Panc1 (cell line): ENCODE results near the gene CBX7. TPM values are rescaled to one million over a fixed set of nuclear protein-coding genes. Genes with fewer than 3 reads are reported as not detected.
A peak's percentile ranks its signal among the peaks of the same experiment; 100 is the strongest.

Experiments
- ATAC-seq: fragments of 200-7000 bp; cut with Tn5 transposase; 2 replicates; pipeline ENCODE4 v1.9.1; 2020; ENCODE audit warnings: mild to moderate bottlenecking, moderate library complexity
- Bru-seq: library from RNA; stranded (reverse); fragments of 400-500 nt; gene quantifications from one replicate; lab custom pipeline; 2021; lab: Mats Ljungman, UMichigan
- BruChase-seq, 2 experiments: library from RNA; stranded (reverse); fragments of 400-500 nt; gene quantifications; one replicate each; lab custom pipeline; 2021; lab: Mats Ljungman, UMichigan
- BruUV-seq: library from RNA; stranded (reverse); fragments of 400-500 nt; replicated peaks from 2 replicates; lab custom pipeline; 2021; lab: Mats Ljungman, UMichigan
- CTCF ChIA-PET: fragments of 300-600 bp; sonication (Branson Sonifier 250); formaldehyde crosslinking; loops from one replicate; lab custom pipeline; 2022; ENCODE audit warnings: antibody characterized with exemption; lab: Charles Lee
- POLR2A ChIA-PET: fragments of 300-600 bp; sonication (Branson Sonifier 250); formaldehyde crosslinking; loops from one replicate; lab custom pipeline; 2022; ENCODE audit warnings: antibody characterized with exemption; lab: Charles Lee
- DNase-seq: peaks from one replicate; pipeline ENCODE4 v3.0.0-alpha.2; 2010; ENCODE audit warnings: low read depth, low spot score
- H3K27ac ChIP-seq: 2 replicates; pipeline ENCODE4 v1.5.1; 2011; ENCODE audit warnings: mild to moderate bottlenecking, low read length, inconsistent platforms
- H3K27me3 ChIP-seq: fragments of 200-500 bp; sonication (Bioruptor generic); 2 replicates; pipeline ENCODE4 v1.6.0; 2014; ENCODE audit warnings: low read length, inconsistent platforms; ENCODE audit not compliant: control insufficient read depth, insufficient read depth
- H3K36me3 ChIP-seq: fragments of 200-500 bp; sonication (Bioruptor generic); 2 replicates; pipeline ENCODE4 v1.5.1; 2014; ENCODE audit warnings: inconsistent platforms, mild to moderate bottlenecking, low read length, moderate library complexity; ENCODE audit not compliant: control insufficient read depth, insufficient read depth
- H3K4me1 ChIP-seq: 2 replicates; pipeline ENCODE4 v1.5.1; 2011; ENCODE audit warnings: inconsistent platforms, mild to moderate bottlenecking, low read length, moderate library complexity; ENCODE audit not compliant: control insufficient read depth, insufficient read depth
- H3K4me3 ChIP-seq, 2 experiments: 2 replicates each; pipeline ENCODE4 v1.5.1; 2011 to 2012; ENCODE audit warnings: low read depth in 2 of 2, low read length in 2 of 2, mild to moderate bottlenecking in 2 of 2, inconsistent platforms in 1 of 2, moderate library complexity in 1 of 2
- H3K9me3 ChIP-seq: fragments of 200-500 bp; sonication (Bioruptor generic); 2 replicates; pipeline ENCODE4 v1.5.1; 2014; ENCODE audit warnings: low read depth, mild to moderate bottlenecking, inconsistent platforms, low read length, moderate library complexity; ENCODE audit not compliant: control insufficient read depth, insufficient read depth
- CTCF ChIP-seq: fragments of 450-650 bp; IDR thresholded peaks from 2 replicates; pipeline ENCODE4 v1.5.1; 2017; ENCODE audit warnings: mild to moderate bottlenecking
- POLR2AphosphoS5 ChIP-seq: IDR thresholded peaks from 2 replicates; pipeline ENCODE4 v1.6.1; 2012; ENCODE audit warnings: mild to moderate bottlenecking, low read depth, low read length, moderate library complexity
- SIN3A ChIP-seq: IDR thresholded peaks from 2 replicates; pipeline ENCODE4 v1.6.1; 2012; ENCODE audit warnings: low read depth, mild to moderate bottlenecking, low read length, moderate library complexity, borderline replicate concordance; ENCODE audit not compliant: insufficient read depth
- TCF7L2 ChIP-seq: IDR thresholded peaks from 2 replicates; pipeline ENCODE4 v1.6.1; 2011; ENCODE audit warnings: mild to moderate bottlenecking, low read depth, low read length, inconsistent platforms
- in situ Hi-C: cut with HindIII; loops from 2 replicates; pipeline ENCODE4 v1.10.0; 2016; ENCODE audit warnings: low sequenced_read_pairs, low pct_unique_long_range_greater_than_20kb
- intact Hi-C: fragments of 100-400 bp; cut with micrococcal nuclease; formaldehyde crosslinking; loops from one replicate; pipeline ENCODE4 v1.10.0; 2022; ENCODE audit not compliant: unreplicated experiment
- long read RNA-seq: library from polyadenylated mRNA; unstranded; transcript quantifications from one replicate; pipeline ENCODE4 v2.0.0, GENCODE V29; 2021; ENCODE audit not compliant: unreplicated experiment
- polyA plus RNA-seq: library from polyadenylated mRNA; unstranded; fragments of >200 nt; gene quantifications from one replicate; pipeline ENCODE4 v1.2.1, GENCODE V29; 2012; ENCODE audit warnings: missing spikeins; ENCODE audit not compliant: insufficient read length
- total RNA-seq: library from RNA; stranded (reverse); gene quantifications from one replicate; pipeline ENCODE4 v1.2.1, GENCODE V29; 2021; ENCODE audit not compliant: unreplicated experiment
- TF ChIP-seq, protein P1 (sequence below), 2 experiments: IDR thresholded peaks; 2 replicates each; pipeline ENCODE4 v1.6.1; 2011 to 2012; ENCODE audit warnings: low read depth in 2 of 2, control low read depth in 1 of 2, low read length in 1 of 2, mild to moderate bottlenecking in 1 of 2, moderate library complexity in 1 of 2; ENCODE audit not compliant: insufficient read depth in 1 of 2

CBX7 gene
- 14.5 TPM for total RNA-seq
- polyA plus RNA-seq = 11.6 TPM
- percentile 56 among the genes with signal in this experiment for Bru-seq, nascent RNA
- BruChase-seq, experiment 1, labeled RNA remaining after a 2-hour chase = percentile 67 among the genes with signal in this experiment
- percentile 69 among the genes with signal in this experiment for BruChase-seq, experiment 2, labeled RNA remaining after a 6-hour chase
- long read RNA-seq, full-length matches to known transcripts = 4 of 18 reads
- long read RNA-seq, partial matches to known transcripts = 1 of 18 reads
- long read RNA-seq, other reads (novel, unspliced or antisense) = 13 of 18 reads

- in situ Hi-C loops (no loop called here), intact Hi-C loops (no loop called here)
- ChIA-PET POLR2A (no interaction called here), CTCF (no interaction called here)
- H3K27ac ChIP-seq = peak within 1 kb of the TSS; percentile 76
- H3K4me3 ChIP-seq = peak within 1 kb of the TSS; percentile 53 to 64
- H3K36me3 ChIP-seq = no peaks in the 10 kb centered on the region; the same call in 1 of the 2 replicates
- peak; percentile 54; the same call in 1 of the 2 replicates for TF ChIP-seq POLR2AphosphoS5
- no peak for TF ChIP-seq SIN3A
- no TSS peak for BruUV-seq
- H3K4me1 ChIP-seq = peaks cover 19% of the 10 kb centered on the region
- DNase-seq = no peak
- H3K9me3 ChIP-seq = no peaks in the 10 kb centered on the region
- ATAC-seq = peak; percentile 95
- H3K27me3 ChIP-seq = no peaks in the 10 kb centered on the region
These were observed at the start of gene CBX7 for GRCh38 chr22:39152511-39153219. Gene CBX7, minus strand, starts transcription at chr22:39152680. Its CDS starts 236 bp downstream, at chr22:39152444.

DNA sequence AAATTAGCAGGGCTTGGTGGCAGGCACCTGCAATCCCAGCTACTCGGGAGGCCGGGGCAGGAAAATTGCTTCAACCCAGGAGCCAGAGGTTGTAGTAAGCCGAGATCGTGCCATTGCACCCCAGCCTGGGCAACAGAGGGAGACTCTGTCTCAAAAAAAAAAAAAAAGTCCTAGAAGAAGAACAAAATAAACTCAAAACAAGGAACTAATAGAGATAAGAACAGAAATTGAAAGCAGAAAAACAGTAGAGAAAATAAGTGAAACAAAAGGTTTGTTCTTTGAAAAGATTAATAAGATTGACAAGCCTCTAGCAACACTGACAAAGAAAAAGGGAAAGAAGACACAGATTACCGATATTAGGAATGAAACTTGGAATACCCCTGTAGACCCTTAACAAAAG lies 45.1 kb upstream of the CBX7 start:
- no TSS peak for BruUV-seq
- POLR2A ChIA-PET = no interaction called here
- peaks cover 3% of the 10 kb centered on the region; the same call in 1 of the 2 replicates for H3K9me3 ChIP-seq
- ATAC-seq (no peak), DNase-seq (no peak)
- no peaks in the 10 kb centered on the region for H3K27me3 ChIP-seq
- H3K4me1 ChIP-seq = peaks cover 1% of the 10 kb centered on the region
- in situ Hi-C loops = no loop called here
- H3K4me3 ChIP-seq = no peak overlapping the region
- intact Hi-C loops = no loop called here
- no peaks in the 10 kb centered on the region for H3K36me3 ChIP-seq
- H3K27ac ChIP-seq = no peak overlapping the region
- TF ChIP-seq SIN3A (no peak), TCF7L2 (no peak)
- CTCF ChIA-PET = no interaction called here

DNA sequence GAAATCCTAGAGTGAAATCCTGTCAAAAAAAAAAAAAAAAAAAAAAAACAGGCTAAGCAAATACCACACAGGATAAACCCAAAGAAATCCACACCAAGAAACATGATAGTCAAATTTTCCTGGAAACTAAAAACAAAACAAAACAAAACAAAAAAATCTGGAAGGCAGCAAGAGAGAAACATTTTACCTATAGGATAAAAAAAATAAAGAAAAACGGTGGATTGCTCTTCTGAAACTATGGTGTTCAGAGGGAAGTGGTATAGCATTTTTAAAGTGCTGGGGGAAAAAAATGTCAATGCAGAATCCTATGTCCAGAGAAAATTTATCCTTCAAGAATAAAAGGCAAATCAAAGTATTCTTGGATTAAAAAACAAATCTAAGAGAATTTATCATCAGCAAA lies 41.6 kb upstream of the CBX7 start:
- intact Hi-C loops (no loop called here), in situ Hi-C loops (no loop called here)
- no peak overlapping the region for H3K27ac ChIP-seq
- no peaks in the 10 kb centered on the region for H3K27me3 ChIP-seq
- ATAC-seq (no peak), DNase-seq (no peak)
- H3K9me3 ChIP-seq = no peaks in the 10 kb centered on the region
- CTCF ChIA-PET = no interaction called here
- no peaks in the 10 kb centered on the region for H3K4me1 ChIP-seq
- BruUV-seq = no TSS peak
- no peak overlapping the region for H3K4me3 ChIP-seq
- TF ChIP-seq POLR2AphosphoS5 (no peak), CTCF (no peak), SIN3A (no peak), TCF7L2 (no peak)
- TF ChIP-seq, protein P1, sequence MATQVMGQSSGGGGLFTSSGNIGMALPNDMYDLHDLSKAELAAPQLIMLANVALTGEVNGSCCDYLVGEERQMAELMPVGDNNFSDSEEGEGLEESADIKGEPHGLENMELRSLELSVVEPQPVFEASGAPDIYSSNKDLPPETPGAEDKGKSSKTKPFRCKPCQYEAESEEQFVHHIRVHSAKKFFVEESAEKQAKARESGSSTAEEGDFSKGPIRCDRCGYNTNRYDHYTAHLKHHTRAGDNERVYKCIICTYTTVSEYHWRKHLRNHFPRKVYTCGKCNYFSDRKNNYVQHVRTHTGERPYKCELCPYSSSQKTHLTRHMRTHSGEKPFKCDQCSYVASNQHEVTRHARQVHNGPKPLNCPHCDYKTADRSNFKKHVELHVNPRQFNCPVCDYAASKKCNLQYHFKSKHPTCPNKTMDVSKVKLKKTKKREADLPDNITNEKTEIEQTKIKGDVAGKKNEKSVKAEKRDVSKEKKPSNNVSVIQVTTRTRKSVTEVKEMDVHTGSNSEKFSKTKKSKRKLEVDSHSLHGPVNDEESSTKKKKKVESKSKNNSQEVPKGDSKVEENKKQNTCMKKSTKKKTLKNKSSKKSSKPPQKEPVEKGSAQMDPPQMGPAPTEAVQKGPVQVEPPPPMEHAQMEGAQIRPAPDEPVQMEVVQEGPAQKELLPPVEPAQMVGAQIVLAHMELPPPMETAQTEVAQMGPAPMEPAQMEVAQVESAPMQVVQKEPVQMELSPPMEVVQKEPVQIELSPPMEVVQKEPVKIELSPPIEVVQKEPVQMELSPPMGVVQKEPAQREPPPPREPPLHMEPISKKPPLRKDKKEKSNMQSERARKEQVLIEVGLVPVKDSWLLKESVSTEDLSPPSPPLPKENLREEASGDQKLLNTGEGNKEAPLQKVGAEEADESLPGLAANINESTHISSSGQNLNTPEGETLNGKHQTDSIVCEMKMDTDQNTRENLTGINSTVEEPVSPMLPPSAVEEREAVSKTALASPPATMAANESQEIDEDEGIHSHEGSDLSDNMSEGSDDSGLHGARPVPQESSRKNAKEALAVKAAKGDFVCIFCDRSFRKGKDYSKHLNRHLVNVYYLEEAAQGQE (IDR thresholded peaks at IDR 0.05; ENCODE audit: insufficient read depth in 1 of 2, low read depth in 2 of 2, low read length in 1 of 2) = no peak
- POLR2A ChIA-PET = no interaction called here
- H3K36me3 ChIP-seq = no peaks in the 10 kb centered on the region
